Activated B cell treated with CpG ODN at 0.5 μM for 24 hours (primary cell): ENCODE results near the gene KRT9. TPM values are rescaled to one million over a fixed set of nuclear protein-coding genes. Genes with fewer than 3 reads are reported as not detected.
"Not testable (repeated sequence)": the region's sequence is repeated elsewhere in the genome, so short reads cannot be mapped to it uniquely, and the experiment has no call there.

Experiments
- ATAC-seq: fragments of 200-7000 bp; cut with Tn5 transposase; one replicate; pipeline ENCODE4 v1.10.0; 2021; ENCODE audit warnings: low read depth, mild to moderate bottlenecking, moderate library complexity
- CTCF ChIA-PET: fragments of 350-600 bp; sonication (Branson Sonifier 250); formaldehyde crosslinking; loops from one replicate; lab custom pipeline; 2021; ENCODE audit warnings: antibody characterized with exemption; lab: Charles Lee
- POLR2A ChIA-PET: fragments of 350-600 bp; sonication (Branson Sonifier 250); formaldehyde crosslinking; loops from one replicate; lab custom pipeline; 2021; ENCODE audit warnings: antibody characterized with exemption; lab: Charles Lee
- DNase-seq: peaks from one replicate; pipeline ENCODE4 v3.0.0; 2022
- H3K27ac Mint-ChIP-seq: one replicate; pipeline ENCODE4 v1.8.0; 2020; ENCODE audit warnings: mixed read lengths
- H3K27me3 Mint-ChIP-seq: one replicate; pipeline ENCODE4 v1.8.0; 2021; ENCODE audit warnings: mixed read lengths
- H3K36me3 Mint-ChIP-seq: one replicate; pipeline ENCODE4 v1.8.0; 2021; ENCODE audit warnings: low read depth, mixed read lengths
- H3K4me1 Mint-ChIP-seq: one replicate; pipeline ENCODE4 v1.8.0; 2021; ENCODE audit warnings: mixed read lengths
- H3K4me3 Mint-ChIP-seq: one replicate; pipeline ENCODE4 v1.8.0; 2020; ENCODE audit warnings: mild to moderate bottlenecking, mixed read lengths
- H3K9me3 Mint-ChIP-seq: one replicate; pipeline ENCODE4 v1.8.0; 2020; ENCODE audit warnings: mixed read lengths
- intact Hi-C: fragments of 100-400 bp; cut with micrococcal nuclease; formaldehyde crosslinking; loops from one replicate; pipeline ENCODE4 v1.15.1; 2024
- total RNA-seq: library from RNA; stranded (reverse); gene quantifications from 2 replicates; pipeline ENCODE4 v1.2.3, GENCODE V29; 2022
- TF ChIP-seq, protein P1 (sequence below): fragments of 200-600 bp; IDR thresholded peaks from one replicate; pipeline ENCODE4 v1.8.0; 2022; ENCODE audit warnings: antibody characterized with exemption, mild to moderate bottlenecking

The KRT9 gene
- total RNA-seq, 1 donor from 2014 or later, result not detected

DNA sequence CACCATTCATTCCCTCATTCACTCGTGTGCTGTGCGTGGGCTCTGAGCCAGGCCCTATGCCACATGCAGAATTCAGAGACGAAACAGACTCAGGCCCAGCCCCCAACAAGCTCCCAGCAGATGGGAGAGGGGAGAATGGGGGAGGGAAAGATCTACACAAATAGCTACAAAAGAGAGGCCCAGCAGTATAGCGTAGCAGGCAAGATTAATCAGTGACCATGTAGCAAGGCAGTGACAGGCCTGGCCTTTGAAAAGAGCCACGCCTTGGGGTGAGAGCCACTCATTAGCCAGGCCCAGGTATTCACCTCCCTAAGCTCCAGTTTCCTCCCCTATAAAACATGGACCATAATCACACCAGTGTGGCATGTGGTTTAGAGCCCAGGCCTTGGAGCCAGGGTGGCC lies 27.4 kb downstream of the KRT9 start:
- POLR2A ChIA-PET, result no interaction called here
- TF ChIP-seq, protein P1, sequence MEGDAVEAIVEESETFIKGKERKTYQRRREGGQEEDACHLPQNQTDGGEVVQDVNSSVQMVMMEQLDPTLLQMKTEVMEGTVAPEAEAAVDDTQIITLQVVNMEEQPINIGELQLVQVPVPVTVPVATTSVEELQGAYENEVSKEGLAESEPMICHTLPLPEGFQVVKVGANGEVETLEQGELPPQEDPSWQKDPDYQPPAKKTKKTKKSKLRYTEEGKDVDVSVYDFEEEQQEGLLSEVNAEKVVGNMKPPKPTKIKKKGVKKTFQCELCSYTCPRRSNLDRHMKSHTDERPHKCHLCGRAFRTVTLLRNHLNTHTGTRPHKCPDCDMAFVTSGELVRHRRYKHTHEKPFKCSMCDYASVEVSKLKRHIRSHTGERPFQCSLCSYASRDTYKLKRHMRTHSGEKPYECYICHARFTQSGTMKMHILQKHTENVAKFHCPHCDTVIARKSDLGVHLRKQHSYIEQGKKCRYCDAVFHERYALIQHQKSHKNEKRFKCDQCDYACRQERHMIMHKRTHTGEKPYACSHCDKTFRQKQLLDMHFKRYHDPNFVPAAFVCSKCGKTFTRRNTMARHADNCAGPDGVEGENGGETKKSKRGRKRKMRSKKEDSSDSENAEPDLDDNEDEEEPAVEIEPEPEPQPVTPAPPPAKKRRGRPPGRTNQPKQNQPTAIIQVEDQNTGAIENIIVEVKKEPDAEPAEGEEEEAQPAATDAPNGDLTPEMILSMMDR, result no peak
- peaks cover 33% of the 10 kb centered on the region for H3K27me3 Mint-ChIP-seq
- H3K36me3 Mint-ChIP-seq, result peaks cover 3% of the 10 kb centered on the region
- H3K4me1 Mint-ChIP-seq, result peaks cover 8% of the 10 kb centered on the region
- CTCF ChIA-PET, result no interaction called here
- no peak for DNase-seq
- H3K9me3 Mint-ChIP-seq, result peaks cover 7% of the 10 kb centered on the region
- H3K27ac Mint-ChIP-seq, result no peak overlapping the region
- intact Hi-C loops, result no loop called here
- H3K4me3 Mint-ChIP-seq, result no peak overlapping the region
- ATAC-seq, result no peak

DNA sequence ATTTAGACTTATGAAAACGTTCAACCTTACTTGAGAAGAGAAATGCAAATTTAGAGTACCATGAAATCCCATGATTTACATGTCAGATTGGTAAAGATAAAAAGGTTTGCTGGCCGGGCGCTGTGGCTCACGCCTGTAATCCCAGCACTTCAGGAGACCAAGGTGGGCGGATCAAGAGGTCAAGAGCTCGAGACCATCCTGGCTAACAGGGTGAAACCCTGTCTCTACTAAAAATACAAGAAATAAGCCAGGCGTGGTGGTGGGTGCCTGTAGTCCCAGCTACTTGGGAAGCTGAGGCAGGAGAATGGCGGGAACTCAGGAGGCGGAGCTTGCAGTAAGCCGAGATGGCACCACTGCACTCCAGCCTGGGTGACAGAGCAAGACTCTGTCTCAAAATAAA lies 29.1 kb downstream of the KRT9 start:
- CTCF ChIA-PET, H3K36me3 Mint-ChIP-seq, H3K9me3 Mint-ChIP-seq, ATAC-seq, POLR2A ChIA-PET, H3K4me1 Mint-ChIP-seq, H3K4me3 Mint-ChIP-seq, intact Hi-C loops, DNase-seq, H3K27ac Mint-ChIP-seq: not testable (repeated sequence)
- peaks cover 29% of the 10 kb centered on the region for H3K27me3 Mint-ChIP-seq

DNA sequence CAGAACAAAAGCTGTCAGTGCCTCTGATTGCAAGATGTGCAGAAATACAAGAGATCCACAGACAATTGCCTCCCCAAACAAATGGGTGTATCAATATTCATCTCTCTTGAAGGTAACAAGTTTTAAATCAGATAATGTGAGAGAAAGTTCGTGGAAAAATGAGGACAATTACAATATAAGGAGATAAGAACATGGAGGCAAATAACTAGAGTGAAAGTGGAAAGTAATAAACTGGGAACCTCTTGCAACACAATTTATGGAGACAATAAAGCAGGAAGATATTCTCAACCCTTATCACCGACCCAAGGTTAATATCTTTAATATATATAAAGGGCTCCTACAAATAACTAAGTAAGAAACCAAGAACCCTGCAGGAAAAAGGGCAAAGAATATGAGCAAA lies 29.5 kb downstream of the KRT9 start:
- H3K4me3 Mint-ChIP-seq, result no peak overlapping the region
- TF ChIP-seq, protein P1, result no peak
- ChIA-PET CTCF (no interaction called here), POLR2A (no interaction called here)
- H3K27me3 Mint-ChIP-seq, result peaks cover 28% of the 10 kb centered on the region
- H3K9me3 Mint-ChIP-seq, result peaks cover 7% of the 10 kb centered on the region
- no peak overlapping the region for H3K27ac Mint-ChIP-seq
- peaks cover 3% of the 10 kb centered on the region for H3K36me3 Mint-ChIP-seq
- ATAC-seq, result no peak
- no peak for DNase-seq
- H3K4me1 Mint-ChIP-seq, result no peaks in the 10 kb centered on the region
- intact Hi-C loops, result no loop called here

DNA sequence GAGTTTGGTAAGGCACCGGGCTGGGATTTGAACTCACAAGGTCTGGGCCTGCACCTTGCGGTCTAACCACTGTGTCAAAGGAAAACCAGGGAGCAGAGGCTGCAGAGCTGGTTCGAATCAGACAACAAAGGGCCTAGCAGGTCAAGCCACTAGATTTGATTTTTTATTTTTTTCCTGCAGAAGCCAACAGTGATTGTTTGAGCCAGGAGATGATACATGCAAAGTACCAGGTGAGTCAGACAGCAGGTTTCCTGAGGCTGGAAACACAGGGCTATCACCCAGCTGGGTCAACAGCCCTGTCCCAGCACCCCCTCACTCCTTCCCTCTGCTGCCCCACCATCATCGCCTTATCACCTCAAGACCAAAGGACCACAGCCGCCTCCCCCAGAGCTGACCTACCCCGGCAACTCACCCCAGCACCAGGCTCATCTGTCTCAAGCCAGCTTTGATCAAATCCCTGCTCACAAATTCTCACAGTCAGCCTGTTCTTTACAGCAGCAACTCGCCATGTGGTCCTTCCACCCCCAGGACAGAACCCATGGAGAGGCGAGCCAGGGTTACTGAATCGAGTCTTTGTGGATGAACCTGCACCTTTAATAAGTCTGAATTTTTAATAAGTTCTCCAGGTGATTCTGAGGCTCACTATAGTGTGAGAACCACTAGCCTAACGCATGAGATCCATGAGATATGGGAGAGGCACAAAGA lies 30.8 kb downstream of the KRT9 start:
- TF ChIP-seq, protein P1, result no peak
- intact Hi-C loops, result no loop called here
- Mint-ChIP-seq H3K4me1 (no peaks in the 10 kb centered on the region), H3K36me3 (no peaks in the 10 kb centered on the region), H3K27ac (no peak overlapping the region), H3K9me3 (no peaks in the 10 kb centered on the region), H3K27me3 (peaks cover 26% of the 10 kb centered on the region), H3K4me3 (no peak overlapping the region)
- no peak for DNase-seq
- ATAC-seq, result no peak
- CTCF ChIA-PET, result interaction anchor here (0.9 kb wide), 1 partner anchor 9 kb away, joined by 3 read pairs; no protein-coding TSS in a partner anchor
- POLR2A ChIA-PET, result no interaction called here

DNA sequence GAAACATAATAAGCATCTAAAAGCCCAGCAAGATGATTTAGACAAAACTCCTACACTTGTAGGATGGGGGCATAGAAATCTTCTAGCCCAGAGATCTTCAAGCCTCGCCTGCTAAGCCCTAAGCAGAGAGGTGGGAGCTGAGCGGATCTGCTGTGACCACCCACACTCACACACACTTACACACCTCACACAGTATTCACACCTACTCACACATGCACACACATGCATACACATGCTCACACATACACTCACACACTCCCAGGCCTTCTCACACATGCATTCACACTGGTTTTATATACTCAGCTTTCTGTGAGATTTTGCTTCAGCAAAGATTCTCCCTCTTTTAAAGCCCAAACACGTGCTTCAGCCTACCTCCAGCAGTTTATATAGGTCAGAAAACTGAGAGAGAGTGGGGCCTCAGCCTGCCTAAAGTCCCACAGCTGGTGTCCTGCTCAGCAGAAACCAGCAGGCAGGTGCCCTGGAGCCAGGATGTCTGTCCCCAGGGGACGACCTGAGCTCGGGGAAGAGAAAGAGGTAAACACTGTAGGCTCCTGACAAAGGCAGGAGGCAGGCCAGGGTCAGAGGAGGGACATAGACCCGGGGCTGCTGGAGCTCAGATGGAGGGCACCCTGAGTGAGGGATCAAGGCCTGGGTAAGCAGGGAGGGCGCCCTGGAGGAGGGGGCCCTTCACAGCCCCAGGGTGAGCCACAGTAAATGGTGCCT lies 31.7 kb downstream of the KRT9 start:
- no peaks in the 10 kb centered on the region for H3K36me3 Mint-ChIP-seq
- CTCF ChIA-PET, result interaction anchor here (2.1 kb wide), 1 partner anchor 9 kb away, joined by 4 read pairs; no protein-coding TSS in a partner anchor
- DNase-seq, result no peak
- no peak overlapping the region for H3K27ac Mint-ChIP-seq
- H3K4me1 Mint-ChIP-seq, result no peaks in the 10 kb centered on the region
- no peak for ATAC-seq
- POLR2A ChIA-PET, result no interaction called here
- H3K27me3 Mint-ChIP-seq, result peaks cover 31% of the 10 kb centered on the region
- intact Hi-C loops, result no loop called here
- H3K9me3 Mint-ChIP-seq, result no peaks in the 10 kb centered on the region
- TF ChIP-seq, protein P1, result no peak
- H3K4me3 Mint-ChIP-seq, result no peak overlapping the region
